NCI-H2196 treated with DMSO at 0.1 percent for 48 hours (cell line): ENCODE measurements around the gene CSF1.

ENCODE experiments used
- DNase-seq: peaks from one replicate; lab custom pipeline; 2025; ENCODE audit not compliant: unreplicated experiment; lab: John Stamatoyannopoulos, UW

The CSF1 gene

DNA sequence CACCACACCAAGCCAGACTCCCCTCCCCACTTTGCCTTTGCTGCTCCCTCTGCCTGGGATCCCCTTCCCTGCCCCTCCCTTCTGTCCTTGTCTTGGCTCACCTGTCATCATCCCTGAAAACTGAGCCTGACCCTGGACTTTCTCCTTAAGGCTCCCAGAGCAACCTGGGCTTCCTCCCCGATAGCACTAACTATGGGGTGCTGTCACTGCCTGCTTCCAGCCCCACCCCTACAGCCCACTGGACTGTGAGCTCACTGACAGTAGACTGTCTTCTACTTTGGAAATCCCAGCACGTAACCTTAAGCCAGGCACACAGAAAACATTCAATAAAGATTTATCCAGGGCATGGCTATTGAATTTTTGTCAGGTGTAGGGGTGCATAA is 9.5 kb upstream of the CSF1 start:
- DNase-seq = no peak

DNA sequence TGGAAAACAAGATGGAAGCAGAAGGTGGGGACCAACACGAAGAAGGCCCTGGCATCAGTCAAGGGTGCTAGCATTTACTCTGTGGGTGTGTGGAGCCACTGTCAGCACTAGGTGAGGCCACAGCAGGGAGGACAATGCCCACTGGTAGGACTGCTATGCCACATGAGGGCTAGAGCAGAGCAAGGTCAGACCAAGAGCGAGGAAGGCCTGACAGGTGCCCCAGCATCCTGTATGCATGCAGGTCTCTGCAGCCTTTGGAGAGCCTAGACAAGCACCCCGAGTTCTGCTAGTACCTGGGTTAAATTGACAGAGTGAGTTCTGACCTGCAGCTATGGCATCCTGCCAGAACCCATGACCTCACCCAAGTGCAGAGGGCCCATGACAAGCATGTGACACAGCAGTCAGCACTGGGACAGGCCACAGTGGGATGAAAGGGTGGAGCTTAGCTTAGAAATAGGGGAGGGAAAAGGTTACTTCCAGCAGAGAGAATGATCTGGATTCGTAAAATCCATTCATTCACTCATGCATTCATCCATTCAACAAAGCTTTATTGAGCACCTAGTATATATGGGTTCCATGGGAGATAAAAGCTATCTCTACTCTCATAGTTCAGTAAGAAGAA is 9.0 kb upstream of the CSF1 start:
- no peak for DNase-seq

- DNase-seq = no peak
These were observed 8.3 kb upstream of the CSF1 start for GRCh38 chr1:109902204-109902985.

DNA sequence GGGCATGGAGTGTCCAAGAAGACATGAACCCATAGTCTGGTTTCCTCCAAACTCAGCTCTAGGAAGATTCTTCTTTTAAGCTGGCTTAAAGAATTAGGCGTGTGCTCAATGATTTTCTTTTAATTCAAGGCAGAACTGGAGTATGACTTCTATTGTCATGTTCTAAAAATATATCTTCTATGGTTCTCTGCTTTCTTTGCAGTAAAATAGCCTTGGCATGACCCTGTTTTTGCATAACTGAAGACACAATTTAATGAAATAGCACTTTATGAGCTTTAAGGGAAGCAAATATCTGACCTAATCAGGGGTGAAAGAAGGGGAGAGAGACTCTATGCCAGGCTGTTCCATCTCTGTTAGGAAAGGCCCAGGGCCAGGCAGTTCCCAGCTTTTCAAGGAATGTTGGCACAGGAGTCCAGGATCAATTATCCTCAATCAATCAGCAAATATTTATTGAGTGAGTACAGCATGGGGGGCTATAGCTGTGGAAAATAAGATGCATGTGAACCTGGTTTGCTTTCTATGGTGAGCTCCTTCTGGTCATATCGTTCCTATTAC is 7.2 kb upstream of the CSF1 start:
- no peak for DNase-seq

DNA sequence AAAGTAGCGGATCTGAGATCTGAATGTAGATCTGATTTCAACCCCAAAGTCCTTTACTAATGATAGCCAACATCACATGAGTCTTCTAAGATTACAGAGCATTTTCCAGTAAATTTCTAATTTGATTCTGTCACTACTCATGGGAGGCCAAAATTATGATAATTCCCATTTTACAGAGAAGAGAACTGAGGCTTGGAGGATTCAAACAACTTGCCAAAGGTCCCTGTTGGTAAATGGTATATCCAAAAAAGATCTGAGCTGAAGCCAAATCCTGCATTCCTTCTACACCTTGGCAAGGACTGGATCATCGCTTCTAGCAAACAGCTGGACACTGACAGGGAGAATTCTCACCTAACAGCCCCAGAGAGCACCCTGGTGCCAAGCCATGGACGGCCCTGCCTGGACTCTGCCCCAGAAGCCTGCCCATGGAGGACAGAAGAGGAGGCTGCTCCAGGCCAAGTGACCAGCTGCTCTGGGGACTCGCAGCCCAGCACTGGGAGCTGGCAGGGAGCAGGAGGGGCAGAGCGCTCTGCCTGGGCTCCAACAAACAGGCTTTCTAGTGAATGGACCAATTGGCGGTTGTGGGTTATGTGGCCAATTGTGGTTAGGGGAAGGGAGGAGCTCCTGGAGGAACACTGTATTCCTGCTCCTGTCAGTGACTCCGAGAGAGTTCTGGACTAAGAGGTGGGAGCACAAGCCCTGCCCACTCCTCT is 6.4 kb upstream of the CSF1 start:
- DNase-seq = no peak

DNA sequence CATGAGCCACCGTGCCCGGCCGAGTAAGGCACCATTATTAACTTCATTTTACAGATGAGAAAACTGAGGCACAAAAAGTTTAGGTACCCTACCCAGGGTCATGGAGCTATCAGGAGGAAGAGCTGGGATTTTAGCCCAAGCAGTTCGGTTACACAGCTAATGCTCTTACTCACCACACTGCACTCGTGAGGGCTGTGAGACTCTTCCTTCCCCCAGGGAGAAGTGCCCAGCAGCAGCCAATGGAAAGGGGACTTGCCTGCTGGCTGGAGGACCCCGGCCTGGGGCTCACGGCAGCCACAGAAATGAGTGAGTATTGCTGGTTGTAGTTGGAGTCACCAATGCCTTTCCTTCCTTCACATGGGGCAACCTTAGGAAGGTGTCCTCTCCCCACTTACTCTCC is 5.2 kb upstream of the CSF1 start:
- DNase-seq = no peak

DNA sequence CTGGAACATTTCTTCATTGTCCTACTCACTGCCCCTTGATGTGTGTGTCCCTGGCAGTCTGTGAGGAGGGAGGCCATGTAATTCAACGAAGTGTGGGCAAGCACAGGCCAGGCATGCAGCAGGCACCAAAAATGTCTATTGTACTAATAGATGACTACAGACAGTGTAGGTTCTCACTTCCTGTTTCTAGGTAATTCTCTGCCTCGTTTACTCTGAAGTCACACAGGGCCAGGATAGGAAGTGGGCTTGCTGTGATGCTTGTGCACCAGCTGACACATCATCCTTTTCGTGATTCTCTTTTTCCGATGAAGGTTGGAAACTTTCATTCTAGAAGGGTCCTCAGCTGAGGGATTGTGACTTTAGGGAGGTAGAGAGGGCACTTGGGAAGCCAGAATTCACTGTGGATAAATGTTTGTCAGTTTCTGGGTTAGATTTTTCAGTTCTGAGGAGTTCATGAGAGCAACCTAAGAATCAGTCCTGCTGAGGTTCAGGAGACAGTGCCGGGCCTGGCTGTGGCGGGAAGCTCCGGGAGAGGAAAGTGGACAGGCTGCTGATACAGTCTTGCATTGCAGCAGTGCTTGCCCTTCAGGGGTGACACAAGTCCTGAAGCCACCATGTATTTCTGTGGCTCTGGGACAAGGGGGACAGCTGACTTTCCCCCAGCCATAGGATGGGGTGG is 4.3 kb upstream of the CSF1 start:
- no peak for DNase-seq

DNA sequence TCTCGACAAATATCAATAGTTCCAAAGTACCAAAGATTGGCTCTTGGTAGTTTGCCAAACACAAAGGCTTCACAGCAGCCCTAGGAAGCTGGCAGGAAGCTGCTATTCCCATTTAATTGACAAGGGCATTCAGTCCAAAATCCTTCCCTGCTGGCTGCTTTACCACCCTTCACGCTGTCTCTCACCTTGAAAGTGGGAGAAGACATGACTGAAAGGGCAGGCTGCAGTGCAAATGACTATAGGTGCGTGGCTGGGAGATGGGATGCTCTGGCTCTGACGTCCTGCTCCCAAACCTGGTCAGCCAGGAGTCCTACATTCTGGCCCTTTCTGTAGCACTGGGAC is 3.8 kb upstream of the CSF1 start:
- DNase-seq = no peak

DNA sequence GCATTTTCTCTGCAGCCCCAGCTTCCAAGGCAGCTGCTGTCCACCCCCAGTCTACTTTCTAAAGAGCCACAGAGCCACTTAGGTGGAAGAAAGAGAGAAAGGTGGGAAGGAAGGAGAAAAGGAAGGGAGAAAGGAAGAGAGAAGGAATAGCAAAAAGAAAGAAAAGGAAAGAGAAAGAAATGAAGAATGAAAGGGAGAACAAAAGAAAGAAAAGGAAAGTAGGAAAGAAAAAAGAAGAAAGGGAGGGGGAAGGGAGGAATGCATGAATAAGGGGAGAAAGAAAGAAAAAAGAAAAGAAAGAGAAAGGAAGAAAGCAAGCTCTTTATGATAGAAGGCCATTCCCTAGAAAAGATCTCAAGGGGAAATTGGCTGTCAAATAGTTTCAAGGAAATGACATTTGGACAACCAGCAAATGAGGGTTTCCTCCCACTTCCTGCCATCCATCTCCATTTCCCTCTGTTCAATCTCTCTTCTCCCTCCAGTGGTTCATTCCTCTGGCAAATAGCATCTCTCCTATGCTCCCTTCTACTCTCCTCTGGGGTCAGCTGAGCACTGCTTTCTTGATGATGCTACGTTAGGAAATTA is 3.4 kb upstream of the CSF1 start:
- no peak for DNase-seq

GRCh38 chr1:109908836-109909235 is 1.8 kb upstream of the CSF1 start:
- no peak for DNase-seq

DNA sequence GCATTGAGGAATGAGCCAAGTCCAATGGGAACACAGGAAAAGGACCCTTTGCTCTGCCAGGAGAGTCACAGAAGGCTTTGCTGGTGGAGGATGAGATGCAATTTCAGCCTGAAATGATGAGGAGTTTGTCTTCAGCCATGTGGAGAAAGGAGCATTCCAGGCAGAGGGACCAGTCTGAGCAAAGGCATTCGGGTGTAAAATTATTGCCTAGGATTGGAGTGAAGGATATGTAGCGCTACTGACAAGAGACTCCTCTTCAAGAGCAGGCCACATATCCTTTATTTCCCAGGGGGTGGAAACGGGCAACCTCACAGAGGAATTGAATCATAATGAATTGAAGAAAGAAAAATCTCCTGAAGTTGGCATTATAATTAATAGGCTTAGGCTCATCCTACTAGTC is 1.1 kb upstream of the CSF1 start:
- no peak for DNase-seq

DNA sequence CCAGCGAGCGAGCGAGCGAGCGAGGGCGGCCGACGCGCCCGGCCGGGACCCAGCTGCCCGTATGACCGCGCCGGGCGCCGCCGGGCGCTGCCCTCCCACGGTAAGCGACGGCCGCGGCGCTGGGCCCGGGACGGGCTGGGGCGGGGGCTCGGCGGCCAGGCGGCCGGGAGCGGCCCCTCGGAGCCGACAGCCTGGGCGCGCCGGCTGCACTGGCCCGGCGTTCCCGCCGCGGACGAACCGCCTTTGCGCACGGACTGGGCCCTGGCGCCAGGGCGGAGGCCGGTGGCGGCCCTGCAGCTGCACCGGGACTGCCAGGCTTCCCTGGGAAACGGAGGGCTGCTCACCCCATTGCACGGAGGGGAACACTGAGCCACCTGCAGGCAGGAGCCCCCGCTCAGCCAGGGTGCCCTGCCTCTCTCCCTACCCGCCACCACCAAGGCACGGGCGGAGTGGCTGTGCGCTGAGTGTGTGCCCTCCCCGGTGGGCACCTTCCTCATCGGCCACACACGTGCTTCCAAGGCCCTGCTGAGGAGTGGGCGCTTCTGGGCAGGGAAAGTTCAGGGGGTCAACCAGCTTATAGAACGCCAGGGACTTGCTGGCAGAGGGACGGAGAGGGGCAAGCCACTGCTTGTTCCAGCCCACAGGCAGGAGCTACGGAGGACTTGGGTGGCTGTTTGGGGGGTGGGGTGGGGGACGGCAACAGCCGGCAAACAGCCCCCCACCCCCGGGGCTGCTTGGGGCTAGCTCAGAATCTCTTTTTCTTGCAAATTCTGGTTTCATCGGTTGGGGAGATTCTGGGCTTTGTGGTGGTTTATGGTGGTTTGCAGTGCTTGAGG is 532 bp downstream of the CSF1 start:
- DNase-seq = no peak

DNA sequence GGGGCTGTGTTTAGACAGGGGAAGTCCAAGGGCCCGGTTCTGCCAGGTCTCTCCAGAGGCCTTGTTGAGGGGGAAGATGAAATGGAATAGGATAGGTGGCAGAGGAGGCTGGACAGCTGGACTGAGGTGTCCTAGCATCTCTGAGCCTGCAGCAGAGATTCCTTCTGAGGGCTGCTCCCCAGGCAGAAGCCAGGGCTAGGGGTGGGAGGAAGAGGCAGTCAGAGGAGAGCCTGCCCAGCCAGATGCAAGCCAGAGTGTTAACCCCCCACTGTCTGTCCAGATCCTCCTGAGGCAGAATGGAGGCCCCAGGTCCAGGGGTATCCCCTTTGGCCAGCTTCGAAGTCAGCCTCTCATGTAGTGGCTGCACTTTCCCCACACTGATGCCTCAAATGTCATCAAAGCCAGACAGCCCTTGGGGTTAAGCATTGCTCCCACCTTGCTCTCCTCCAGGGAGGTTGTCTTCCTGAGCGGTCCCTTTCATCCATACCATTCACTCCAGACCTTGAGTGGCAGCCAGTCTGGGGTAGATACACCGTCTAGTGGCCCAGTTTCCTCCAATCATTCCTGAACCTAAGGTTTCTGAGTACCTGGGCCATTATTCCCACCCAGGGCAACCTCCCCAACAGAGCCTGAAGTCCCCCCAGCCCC is 1.7 kb downstream of the CSF1 start:
- no peak for DNase-seq

DNA sequence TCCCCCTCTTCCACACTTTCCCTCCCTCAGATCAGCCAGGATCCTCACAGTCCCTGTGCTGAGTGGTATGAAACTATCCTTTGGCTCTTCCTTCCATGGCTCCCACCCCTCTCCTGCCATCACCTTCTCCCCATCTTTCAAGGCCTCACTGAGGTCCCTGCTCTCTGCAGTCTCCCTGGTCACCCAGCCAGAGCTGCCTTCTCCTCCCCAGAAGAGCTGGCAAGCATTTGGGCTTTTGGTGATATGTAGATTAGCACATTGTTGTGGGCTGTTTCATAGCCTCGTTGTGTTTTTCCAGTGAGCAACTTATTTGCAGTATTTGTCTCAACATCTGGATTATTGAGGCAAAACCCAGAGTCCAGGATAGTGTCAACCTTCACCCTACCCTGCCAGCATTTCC is 2.2 kb downstream of the CSF1 start:
- no peak for DNase-seq

GRCh38 chr1:109913360-109913879 is 2.8 kb downstream of the CSF1 start:
- no peak for DNase-seq

DNA sequence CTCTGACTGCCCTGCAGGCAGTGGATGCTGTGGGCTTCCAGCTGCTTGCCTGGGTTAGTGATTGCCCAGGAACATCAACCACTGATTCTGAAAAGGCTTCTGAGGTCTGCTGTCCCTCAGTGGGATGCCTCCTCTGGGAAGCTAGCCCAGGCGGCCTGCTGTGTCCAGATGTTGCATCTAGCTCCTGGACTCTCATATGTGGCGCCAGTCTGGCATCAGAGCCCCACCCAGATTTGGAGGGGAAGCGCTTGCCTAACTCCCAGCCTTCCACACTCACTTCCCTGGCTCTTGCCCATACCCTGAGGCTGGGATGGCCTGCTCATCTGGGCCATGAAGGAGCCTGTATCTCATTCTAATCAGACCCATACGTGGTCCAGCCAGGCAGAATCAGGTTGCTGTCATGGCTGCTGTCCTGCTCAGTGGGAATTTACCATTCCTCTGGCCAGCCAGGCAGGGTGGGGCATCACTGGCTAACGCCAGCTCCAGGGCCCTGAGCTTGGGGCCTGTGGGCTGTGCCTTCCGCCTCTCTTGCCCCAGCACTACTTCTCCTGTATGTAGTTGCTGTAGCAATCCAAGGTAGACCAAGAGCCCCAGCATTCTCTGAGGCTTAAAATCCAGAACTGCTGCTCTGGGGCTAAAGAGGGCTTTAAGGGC is 4.1 kb downstream of the CSF1 start:
- DNase-seq = no peak

DNA sequence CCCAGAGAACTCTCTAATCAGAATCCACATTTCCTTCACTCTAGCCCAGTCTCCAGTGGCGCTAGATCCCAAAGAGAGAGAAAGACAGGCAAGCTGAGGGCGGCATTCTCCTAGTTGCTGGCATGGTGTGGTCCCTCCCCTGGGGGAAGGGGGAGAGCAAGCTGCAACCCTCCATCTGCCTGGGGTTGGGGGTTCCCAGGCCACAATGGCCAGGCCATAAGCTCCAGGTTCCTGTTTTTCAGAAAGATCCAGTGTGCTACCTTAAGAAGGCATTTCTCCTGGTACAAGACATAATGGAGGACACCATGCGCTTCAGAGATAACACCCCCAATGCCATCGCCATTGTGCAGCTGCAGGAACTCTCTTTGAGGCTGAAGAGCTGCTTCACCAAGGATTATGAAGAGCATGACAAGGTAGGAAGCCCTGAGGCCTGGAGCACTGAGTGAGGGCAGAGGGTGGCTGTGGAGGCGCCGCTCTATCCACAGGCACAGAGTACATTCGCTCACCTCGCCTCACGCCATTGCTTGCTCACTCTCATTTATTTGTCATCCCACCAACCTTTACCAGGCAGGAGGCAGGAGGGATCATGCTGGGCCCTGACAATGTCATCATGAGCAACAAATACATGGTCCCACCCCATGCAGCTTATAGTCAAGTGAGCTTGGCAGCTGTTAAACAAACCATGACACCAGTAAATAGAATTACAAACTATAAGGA is 6.6 kb downstream of the CSF1 start:
- DNase-seq = no peak
